Embryonic facial prominence (tissue), 1 donor: Measurements from ENCODE around the gene KCNJ3.
"Not testable (repeated sequence)": the region's sequence is repeated elsewhere in the genome, so short reads cannot be mapped to it uniquely, and the experiment has no call there.

Experiments used
- DNase-seq: peaks from one replicate; pipeline ENCODE4 v3.0.0-alpha.2; 2016; ENCODE audit errors: extremely low spot score

KCNJ3 gene

GRCh38 chr2:154844513-154844912 is 146.0 kb downstream of the KCNJ3 start:
- no peak for DNase-seq

GRCh38 chr2:154846842-154847241 is 148.3 kb downstream of the KCNJ3 start:
- no peak for DNase-seq

GRCh38 chr2:154849482-154849881 is 151.0 kb downstream of the KCNJ3 start:
- no peak for DNase-seq

- no peak for DNase-seq
Observed at GRCh38 chr2:154850532-154850931, 152.0 kb downstream of the KCNJ3 start.

- no peak for DNase-seq
Observed at GRCh38 chr2:154855138-154855537, 156.6 kb downstream of the KCNJ3 start.

GRCh38 chr2:154867151-154867550 is 168.7 kb downstream of the KCNJ3 start:
- not testable (repeated sequence) for DNase-seq

- no peak for DNase-seq
Observed at GRCh38 chr2:154875999-154876398, 177.5 kb downstream of the KCNJ3 start.

GRCh38 chr2:154882725-154883124 is 184.2 kb downstream of the KCNJ3 start:
- no peak for DNase-seq

- DNase-seq = no peak
Observed at GRCh38 chr2:154886316-154886715, 187.8 kb downstream of the KCNJ3 start.

- no peak for DNase-seq
Observed at GRCh38 chr2:154898269-154898668, 199.8 kb downstream of the KCNJ3 start.

- DNase-seq = no peak
Observed at GRCh38 chr2:154901063-154901462, 202.6 kb downstream of the KCNJ3 start.
